Thyroid gland (tissue), 4 donors: ENCODE data around the gene CYYR1.

ENCODE experiments used
- POLR2A ChIP-seq, 2 donors: fragments of 450-650 bp; IDR thresholded peaks; one replicate each; pipeline ENCODE4 v1.6.1; 2017; ENCODE audit warnings: antibody characterized with exemption in 2 of 2, mild to moderate bottlenecking in 2 of 2, moderate library complexity in 1 of 2
- TF ChIP-seq, protein P1 (sequence below), 6 experiments: fragments of 200-600 bp in 3 of 6; fragments of 450-650 bp in 3 of 6; sonication (generic) in 3 of 6; IDR thresholded peaks; one replicate each; pipeline ENCODE4 v1.5.1; 2016 to 2019; ENCODE audit warnings: antibody characterized with exemption in 6 of 6, mild to moderate bottlenecking in 2 of 6, inconsistent platforms in 1 of 6, moderate library complexity in 1 of 6

DNA sequence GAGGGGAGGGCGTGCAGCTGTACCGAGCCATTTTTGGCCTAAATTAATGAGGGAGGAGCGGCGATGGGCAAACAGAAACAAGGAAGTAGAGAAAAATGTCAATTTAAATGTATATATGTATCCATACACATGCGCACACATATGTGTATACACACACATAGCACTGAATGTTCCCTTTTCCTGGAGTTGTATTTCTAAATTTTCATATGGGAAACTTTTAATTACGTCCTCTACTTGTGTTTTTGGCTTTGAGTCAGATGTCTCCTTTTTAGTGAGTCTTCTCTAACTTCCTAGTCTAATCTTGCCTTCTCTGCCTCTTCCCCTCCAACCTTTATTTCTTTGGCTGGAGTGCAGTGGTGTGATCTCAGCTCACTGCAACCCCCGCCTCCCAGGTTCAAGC is 15.4 kb upstream of the CYYR1 start:
- TF ChIP-seq, protein P1, sequence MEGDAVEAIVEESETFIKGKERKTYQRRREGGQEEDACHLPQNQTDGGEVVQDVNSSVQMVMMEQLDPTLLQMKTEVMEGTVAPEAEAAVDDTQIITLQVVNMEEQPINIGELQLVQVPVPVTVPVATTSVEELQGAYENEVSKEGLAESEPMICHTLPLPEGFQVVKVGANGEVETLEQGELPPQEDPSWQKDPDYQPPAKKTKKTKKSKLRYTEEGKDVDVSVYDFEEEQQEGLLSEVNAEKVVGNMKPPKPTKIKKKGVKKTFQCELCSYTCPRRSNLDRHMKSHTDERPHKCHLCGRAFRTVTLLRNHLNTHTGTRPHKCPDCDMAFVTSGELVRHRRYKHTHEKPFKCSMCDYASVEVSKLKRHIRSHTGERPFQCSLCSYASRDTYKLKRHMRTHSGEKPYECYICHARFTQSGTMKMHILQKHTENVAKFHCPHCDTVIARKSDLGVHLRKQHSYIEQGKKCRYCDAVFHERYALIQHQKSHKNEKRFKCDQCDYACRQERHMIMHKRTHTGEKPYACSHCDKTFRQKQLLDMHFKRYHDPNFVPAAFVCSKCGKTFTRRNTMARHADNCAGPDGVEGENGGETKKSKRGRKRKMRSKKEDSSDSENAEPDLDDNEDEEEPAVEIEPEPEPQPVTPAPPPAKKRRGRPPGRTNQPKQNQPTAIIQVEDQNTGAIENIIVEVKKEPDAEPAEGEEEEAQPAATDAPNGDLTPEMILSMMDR (IDR thresholded peaks at IDR 0.05) = no peak
- TF ChIP-seq POLR2A (IDR thresholded peaks at IDR 0.05) = no peak
